Cardiac fibroblast (primary cell): ENCODE measurements around the gene THTPA.

ENCODE experiments used
- DNase-seq, 2 donors: peaks; one replicate each; pipeline versions ENCODE4 v3.0.0 to v3.0.0-alpha.2; 2010; ENCODE audit warnings: low read depth in 2 of 2
- H3K4me3 ChIP-seq, 2 donors: replicated peaks in 1 of 2; 1 replicate in 1 of 2; 2 replicates in 1 of 2; pipeline ENCODE4 v1.5.1; 2011; ENCODE audit warnings: low read depth in 2 of 2, low read length in 2 of 2, mild to moderate bottlenecking in 2 of 2, moderate library complexity in 1 of 2
- TF ChIP-seq, protein P1 (sequence below): IDR thresholded peaks from one replicate; pipeline ENCODE4 v1.5.1; 2011; ENCODE audit warnings: low read depth, mild to moderate bottlenecking, low read length, inconsistent platforms

THTPA gene

DNA sequence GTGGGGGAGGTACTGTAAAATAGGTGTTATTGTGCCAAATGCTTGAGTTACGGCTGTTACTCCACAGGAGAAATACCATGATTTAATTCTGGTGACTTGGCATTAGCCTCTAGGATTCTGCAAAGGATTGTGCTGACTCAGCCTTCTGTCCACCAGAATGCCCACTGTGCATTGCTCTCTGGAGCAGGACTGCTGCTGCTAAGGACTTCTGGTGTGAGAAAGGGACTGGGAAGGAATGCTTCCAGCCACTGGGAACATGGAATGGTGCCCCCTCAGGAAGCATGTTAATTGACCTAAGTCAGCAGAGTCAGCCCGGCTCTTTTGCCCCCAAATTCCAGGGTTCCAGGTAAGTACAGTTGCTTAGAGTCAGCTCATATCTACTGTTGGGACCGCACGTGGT, 37.4 kb upstream of the THTPA start:
- H3K4me3 ChIP-seq = no peak overlapping the region
- no peak for DNase-seq
- TF ChIP-seq, protein P1, sequence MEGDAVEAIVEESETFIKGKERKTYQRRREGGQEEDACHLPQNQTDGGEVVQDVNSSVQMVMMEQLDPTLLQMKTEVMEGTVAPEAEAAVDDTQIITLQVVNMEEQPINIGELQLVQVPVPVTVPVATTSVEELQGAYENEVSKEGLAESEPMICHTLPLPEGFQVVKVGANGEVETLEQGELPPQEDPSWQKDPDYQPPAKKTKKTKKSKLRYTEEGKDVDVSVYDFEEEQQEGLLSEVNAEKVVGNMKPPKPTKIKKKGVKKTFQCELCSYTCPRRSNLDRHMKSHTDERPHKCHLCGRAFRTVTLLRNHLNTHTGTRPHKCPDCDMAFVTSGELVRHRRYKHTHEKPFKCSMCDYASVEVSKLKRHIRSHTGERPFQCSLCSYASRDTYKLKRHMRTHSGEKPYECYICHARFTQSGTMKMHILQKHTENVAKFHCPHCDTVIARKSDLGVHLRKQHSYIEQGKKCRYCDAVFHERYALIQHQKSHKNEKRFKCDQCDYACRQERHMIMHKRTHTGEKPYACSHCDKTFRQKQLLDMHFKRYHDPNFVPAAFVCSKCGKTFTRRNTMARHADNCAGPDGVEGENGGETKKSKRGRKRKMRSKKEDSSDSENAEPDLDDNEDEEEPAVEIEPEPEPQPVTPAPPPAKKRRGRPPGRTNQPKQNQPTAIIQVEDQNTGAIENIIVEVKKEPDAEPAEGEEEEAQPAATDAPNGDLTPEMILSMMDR = no peak

GRCh38 chr14:23520899-23521533, 35.1 kb upstream of the THTPA start:
- DNase-seq = no peak
- H3K4me3 ChIP-seq = no peak overlapping the region
- TF ChIP-seq, protein P1 = no peak

- DNase-seq = no peak
- H3K4me3 ChIP-seq = no peak overlapping the region
- TF ChIP-seq, protein P1 = no peak
These were observed 34.1 kb upstream of the THTPA start for GRCh38 chr14:23521785-23522640.

GRCh38 chr14:23522643-23523198, 33.4 kb upstream of the THTPA start:
- H3K4me3 ChIP-seq = no peak overlapping the region
- TF ChIP-seq, protein P1 = no peak
- no peak for DNase-seq

GRCh38 chr14:23523229-23524016, 32.6 kb upstream of the THTPA start:
- TF ChIP-seq, protein P1 = no peak
- DNase-seq = no peak
- no peak overlapping the region for H3K4me3 ChIP-seq

DNA sequence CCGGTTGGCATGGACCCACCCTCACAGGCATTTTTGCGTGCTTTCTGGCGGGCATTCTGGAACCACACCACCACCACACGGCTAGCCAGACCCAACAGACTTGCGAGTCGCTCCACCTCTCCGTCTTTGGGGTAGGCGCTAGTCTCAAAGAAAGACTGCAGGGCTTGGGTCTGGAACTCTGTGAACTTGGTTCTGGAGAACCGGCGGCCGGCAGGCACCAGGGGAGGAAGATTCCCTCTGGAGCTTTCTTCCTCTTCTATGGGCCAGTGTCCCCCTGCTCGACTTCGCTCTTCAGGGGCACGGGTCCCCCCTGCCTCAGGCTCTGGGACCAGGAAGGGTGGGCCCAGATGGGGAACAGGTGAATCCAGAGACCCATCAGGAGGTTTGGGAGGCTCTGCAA, 31.1 kb upstream of the THTPA start:
- TF ChIP-seq, protein P1 = no peak
- H3K4me3 ChIP-seq = no peak overlapping the region
- no peak for DNase-seq
